ENCODE measurements around the gene CCDC137. TPM values are rescaled to one million over a fixed set of nuclear protein-coding genes. Genes with fewer than 3 reads are reported as not detected.

The CCDC137 gene
- total RNA-seq, 2 donors from 2014 or later = 35.8 to 44.2 TPM

- Histone ChIP-seq H3K4me3 (ENCODE audit: low read length) (no peak overlapping the region), H3K27me3 (ENCODE audit: control insufficient read depth, insufficient read depth, low read length, poor library complexity, severe bottlenecking) (no peaks in the 10 kb centered on the region), H3K9ac (ENCODE audit: extremely low read depth, low read length, poor library complexity, severe bottlenecking) (no peak overlapping the region), H3K36me3 (ENCODE audit: control insufficient read depth, insufficient read depth, low read length) (peaks cover 6% of the 10 kb centered on the region), H3K9me3 (ENCODE audit: control insufficient read depth, low read length) (no peaks in the 10 kb centered on the region), H3K27ac (ENCODE audit: low read depth, low read length) (no peak overlapping the region), H3K4me1 (ENCODE audit: control insufficient read depth, insufficient read depth, low read length) (no peaks in the 10 kb centered on the region)
- H3K36me3 Mint-ChIP-seq (ENCODE audit: low read depth) = peaks cover 7% of the 10 kb centered on the region
- no peaks in the 10 kb centered on the region for H3K9me3 Mint-ChIP-seq
- TF ChIP-seq CTCF (conservative IDR thresholded peaks at IDR 0.05) = no peak
- no peaks in the 10 kb centered on the region for H3K27me3 Mint-ChIP-seq (ENCODE audit: insufficient read depth)
- no peak for DNase-seq
- 98 to 100% methylated on average over 1 to 4 of the region's 4 CpGs for WGBS, 2 experiments (ENCODE audit: insufficient coverage in 1 of 2, insufficient read length in 1 of 2)
- H3K4me1 Mint-ChIP-seq = peaks cover 5% of the 10 kb centered on the region
- no peak overlapping the region for H3K27ac Mint-ChIP-seq
- H3K4me3 Mint-ChIP-seq = no peak overlapping the region
Observed at GRCh38 chr17:81638683-81639082, 27.9 kb upstream of the CCDC137 start.

GRCh38 chr17:81640011-81640410 is 26.5 kb upstream of the CCDC137 start:
- H3K4me1 Mint-ChIP-seq = peaks cover 5% of the 10 kb centered on the region
- H3K9me3 ChIP-seq (ENCODE audit: control insufficient read depth, low read length) = no peaks in the 10 kb centered on the region
- H3K36me3 Mint-ChIP-seq (ENCODE audit: low read depth) = peaks cover 2% of the 10 kb centered on the region
- H3K4me1 ChIP-seq (ENCODE audit: control insufficient read depth, insufficient read depth, low read length) = no peaks in the 10 kb centered on the region
- H3K27me3 Mint-ChIP-seq (ENCODE audit: insufficient read depth) = no peaks in the 10 kb centered on the region
- H3K36me3 ChIP-seq (ENCODE audit: control insufficient read depth, insufficient read depth, low read length) = peaks cover 3% of the 10 kb centered on the region
- H3K27ac ChIP-seq (ENCODE audit: low read depth, low read length) = no peak overlapping the region
- no peak overlapping the region for H3K4me3 ChIP-seq (ENCODE audit: low read length)
- 91 to 96% methylated on average over 8 to 9 of the region's 9 CpGs for WGBS, 2 experiments (ENCODE audit: insufficient coverage in 1 of 2, insufficient read length in 1 of 2)
- H3K27ac Mint-ChIP-seq = no peak overlapping the region
- DNase-seq = no peak
- H3K27me3 ChIP-seq (ENCODE audit: control insufficient read depth, insufficient read depth, low read length, poor library complexity, severe bottlenecking) = no peaks in the 10 kb centered on the region
- no peaks in the 10 kb centered on the region for H3K9me3 Mint-ChIP-seq
- H3K4me3 Mint-ChIP-seq = no peak overlapping the region
- TF ChIP-seq CTCF (conservative IDR thresholded peaks at IDR 0.05) = no peak
- no peak overlapping the region for H3K9ac ChIP-seq (ENCODE audit: extremely low read depth, low read length, poor library complexity, severe bottlenecking)

- Mint-ChIP-seq H3K9me3 (no peaks in the 10 kb centered on the region), H3K27ac (no peak overlapping the region), H3K27me3 (ENCODE audit: insufficient read depth) (peaks cover 3% of the 10 kb centered on the region), H3K36me3 (ENCODE audit: low read depth) (no peaks in the 10 kb centered on the region), H3K4me1 (peaks cover 2% of the 10 kb centered on the region), H3K4me3 (no peak overlapping the region)
- no peak for TF ChIP-seq CTCF (conservative IDR thresholded peaks at IDR 0.05)
- Histone ChIP-seq H3K36me3 (ENCODE audit: control insufficient read depth, insufficient read depth, low read length) (no peaks in the 10 kb centered on the region), H3K4me3 (ENCODE audit: low read length) (no peak overlapping the region), H3K27me3 (ENCODE audit: control insufficient read depth, insufficient read depth, low read length, poor library complexity, severe bottlenecking) (peaks cover 3% of the 10 kb centered on the region), H3K9ac (ENCODE audit: extremely low read depth, low read length, poor library complexity, severe bottlenecking) (no peak overlapping the region), H3K9me3 (ENCODE audit: control insufficient read depth, low read length) (no peaks in the 10 kb centered on the region), H3K4me1 (ENCODE audit: control insufficient read depth, insufficient read depth, low read length) (no peaks in the 10 kb centered on the region), H3K27ac (ENCODE audit: low read depth, low read length) (no peak overlapping the region)
- WGBS, 2 experiments (ENCODE audit: insufficient coverage in 1 of 2, insufficient read length in 1 of 2) = 89 to 93% methylated on average over 10 to 14 of the region's 17 CpGs
- peak; percentile 57 for DNase-seq
Observed at GRCh38 chr17:81641825-81642489, 24.6 kb upstream of the CCDC137 start.

All from endodermal cell (in vitro differentiated cells).